Stimulated activated memory B cell treated with anti-CD40 and anti-IgM and Interleukin-4, amounts not matched to agents 10 μg/mL and 1 μg/mL and 100 μg/mL, for 72 hours (primary cell): ENCODE data around the gene BAZ1B.
"Not testable (repeated sequence)": the region's sequence is repeated elsewhere in the genome, so short reads cannot be mapped to it uniquely, and the experiment has no call there.

Experiments
- ATAC-seq: fragments of 150-1000 bp; cut with Tn5 transposase; 2 replicates; pipeline ENCODE4 v1.10.0; 2021
- H3K27ac Mint-ChIP-seq: one replicate; pipeline ENCODE4 v1.8.0; 2022; ENCODE audit warnings: mild to moderate bottlenecking, mixed read lengths
- H3K27me3 Mint-ChIP-seq: one replicate; pipeline ENCODE4 v1.8.0; 2022; ENCODE audit warnings: mixed read lengths
- H3K36me3 Mint-ChIP-seq: one replicate; pipeline ENCODE4 v1.8.0; 2022; ENCODE audit warnings: mixed read lengths
- H3K4me1 Mint-ChIP-seq: one replicate; pipeline ENCODE4 v1.8.0; 2022; ENCODE audit warnings: mixed read lengths
- H3K4me3 Mint-ChIP-seq: one replicate; pipeline ENCODE4 v1.8.0; 2022; ENCODE audit warnings: mild to moderate bottlenecking, moderate library complexity, mixed read lengths
- H3K9me3 Mint-ChIP-seq: one replicate; pipeline ENCODE4 v1.8.0; 2022; ENCODE audit warnings: mixed read lengths

BAZ1B gene, protein sequence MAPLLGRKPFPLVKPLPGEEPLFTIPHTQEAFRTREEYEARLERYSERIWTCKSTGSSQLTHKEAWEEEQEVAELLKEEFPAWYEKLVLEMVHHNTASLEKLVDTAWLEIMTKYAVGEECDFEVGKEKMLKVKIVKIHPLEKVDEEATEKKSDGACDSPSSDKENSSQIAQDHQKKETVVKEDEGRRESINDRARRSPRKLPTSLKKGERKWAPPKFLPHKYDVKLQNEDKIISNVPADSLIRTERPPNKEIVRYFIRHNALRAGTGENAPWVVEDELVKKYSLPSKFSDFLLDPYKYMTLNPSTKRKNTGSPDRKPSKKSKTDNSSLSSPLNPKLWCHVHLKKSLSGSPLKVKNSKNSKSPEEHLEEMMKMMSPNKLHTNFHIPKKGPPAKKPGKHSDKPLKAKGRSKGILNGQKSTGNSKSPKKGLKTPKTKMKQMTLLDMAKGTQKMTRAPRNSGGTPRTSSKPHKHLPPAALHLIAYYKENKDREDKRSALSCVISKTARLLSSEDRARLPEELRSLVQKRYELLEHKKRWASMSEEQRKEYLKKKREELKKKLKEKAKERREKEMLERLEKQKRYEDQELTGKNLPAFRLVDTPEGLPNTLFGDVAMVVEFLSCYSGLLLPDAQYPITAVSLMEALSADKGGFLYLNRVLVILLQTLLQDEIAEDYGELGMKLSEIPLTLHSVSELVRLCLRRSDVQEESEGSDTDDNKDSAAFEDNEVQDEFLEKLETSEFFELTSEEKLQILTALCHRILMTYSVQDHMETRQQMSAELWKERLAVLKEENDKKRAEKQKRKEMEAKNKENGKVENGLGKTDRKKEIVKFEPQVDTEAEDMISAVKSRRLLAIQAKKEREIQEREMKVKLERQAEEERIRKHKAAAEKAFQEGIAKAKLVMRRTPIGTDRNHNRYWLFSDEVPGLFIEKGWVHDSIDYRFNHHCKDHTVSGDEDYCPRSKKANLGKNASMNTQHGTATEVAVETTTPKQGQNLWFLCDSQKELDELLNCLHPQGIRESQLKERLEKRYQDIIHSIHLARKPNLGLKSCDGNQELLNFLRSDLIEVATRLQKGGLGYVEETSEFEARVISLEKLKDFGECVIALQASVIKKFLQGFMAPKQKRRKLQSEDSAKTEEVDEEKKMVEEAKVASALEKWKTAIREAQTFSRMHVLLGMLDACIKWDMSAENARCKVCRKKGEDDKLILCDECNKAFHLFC (N-terminal part only)

GRCh38 chr7:73522105-73522872 lies at the start of gene BAZ1B:
Gene BAZ1B, minus strand, starts transcription at chr7:73522293. Its CDS starts 360 bp downstream, at chr7:73521933.
- Mint-ChIP-seq H3K9me3 (no peaks in the 10 kb centered on the region), H3K27me3 (no peaks in the 10 kb centered on the region), H3K36me3 (peaks cover 21% of the 10 kb centered on the region), H3K4me3 (peak within 1 kb of the TSS; percentile 88), H3K27ac (peak within 1 kb of the TSS; percentile 89), H3K4me1 (peaks cover 69% of the 10 kb centered on the region)
- peak; percentile 98 for ATAC-seq

DNA sequence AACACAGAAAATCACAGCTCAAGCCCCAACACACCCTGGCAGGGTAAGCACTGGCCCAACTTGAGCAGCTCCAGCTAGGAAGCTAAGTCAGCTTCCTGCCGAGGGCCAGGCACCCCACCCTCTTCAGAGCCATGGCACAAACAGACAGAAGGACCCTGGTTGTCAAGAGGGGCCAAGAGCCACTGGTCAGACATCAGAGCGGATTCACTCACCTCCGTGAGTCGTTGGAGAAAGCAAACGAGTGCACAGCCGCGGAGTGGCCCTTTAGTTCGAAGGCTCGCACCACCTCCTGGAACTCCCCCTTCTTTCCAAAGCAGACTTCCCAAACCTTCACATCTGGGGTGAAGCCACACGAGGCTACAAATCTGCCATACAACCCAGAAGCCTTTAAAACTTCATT lies 48.9 kb upstream of the BAZ1B start:
- Mint-ChIP-seq H3K27me3 (no peaks in the 10 kb centered on the region), H3K27ac (no peak overlapping the region), H3K4me1 (peaks cover 9% of the 10 kb centered on the region), H3K4me3 (no peak overlapping the region), H3K36me3 (peaks cover 56% of the 10 kb centered on the region), H3K9me3 (no peaks in the 10 kb centered on the region)
- no peak for ATAC-seq

GRCh38 chr7:73570521-73570920 lies 48.4 kb upstream of the BAZ1B start:
- no peak overlapping the region for H3K4me3 Mint-ChIP-seq
- H3K4me1 Mint-ChIP-seq = peaks cover 13% of the 10 kb centered on the region
- H3K36me3 Mint-ChIP-seq = peaks cover 56% of the 10 kb centered on the region
- H3K27ac Mint-ChIP-seq = no peak overlapping the region
- no peak for ATAC-seq
- H3K27me3 Mint-ChIP-seq = no peaks in the 10 kb centered on the region
- no peaks in the 10 kb centered on the region for H3K9me3 Mint-ChIP-seq

- ATAC-seq = no peak
- H3K27ac Mint-ChIP-seq = no peak overlapping the region
Measured at GRCh38 chr7:73569042-73569608, 47.0 kb upstream of the BAZ1B start.

GRCh38 chr7:73567846-73568685 lies 46.0 kb upstream of the BAZ1B start:
- Mint-ChIP-seq H3K27me3 (no peaks in the 10 kb centered on the region), H3K4me3 (no peak overlapping the region), H3K4me1 (peaks cover 14% of the 10 kb centered on the region), H3K36me3 (peaks cover 34% of the 10 kb centered on the region), H3K27ac (no peak overlapping the region), H3K9me3 (no peaks in the 10 kb centered on the region)
- ATAC-seq = no peak

More at GRCh38 chr7:73569042-73569608, 47.0 kb upstream of the BAZ1B start:
- peaks cover 14% of the 10 kb centered on the region for H3K4me1 Mint-ChIP-seq
- no peaks in the 10 kb centered on the region for H3K9me3 Mint-ChIP-seq
- no peaks in the 10 kb centered on the region for H3K27me3 Mint-ChIP-seq
- peaks cover 45% of the 10 kb centered on the region for H3K36me3 Mint-ChIP-seq
- H3K4me3 Mint-ChIP-seq = no peak overlapping the region

- H3K36me3 Mint-ChIP-seq = peaks cover 25% of the 10 kb centered on the region
- no peak overlapping the region for H3K27ac Mint-ChIP-seq
- H3K4me3 Mint-ChIP-seq = no peak overlapping the region
Measured at GRCh38 chr7:73567140-73567539, 45.0 kb upstream of the BAZ1B start.

GRCh38 chr7:73566431-73566830 lies 44.3 kb upstream of the BAZ1B start:
- not testable (repeated sequence) for H3K9me3 Mint-ChIP-seq, H3K27me3 Mint-ChIP-seq, ATAC-seq
- Mint-ChIP-seq H3K4me1 (peaks cover 14% of the 10 kb centered on the region), H3K4me3 (peak overlapping the region; percentile 11), H3K36me3 (peaks cover 22% of the 10 kb centered on the region), H3K27ac (peak overlapping the region; percentile 51)

More at GRCh38 chr7:73567140-73567539, 45.0 kb upstream of the BAZ1B start:
- no peak for ATAC-seq
- H3K9me3 Mint-ChIP-seq = no peaks in the 10 kb centered on the region
- no peaks in the 10 kb centered on the region for H3K27me3 Mint-ChIP-seq
- H3K4me1 Mint-ChIP-seq = peaks cover 14% of the 10 kb centered on the region

DNA sequence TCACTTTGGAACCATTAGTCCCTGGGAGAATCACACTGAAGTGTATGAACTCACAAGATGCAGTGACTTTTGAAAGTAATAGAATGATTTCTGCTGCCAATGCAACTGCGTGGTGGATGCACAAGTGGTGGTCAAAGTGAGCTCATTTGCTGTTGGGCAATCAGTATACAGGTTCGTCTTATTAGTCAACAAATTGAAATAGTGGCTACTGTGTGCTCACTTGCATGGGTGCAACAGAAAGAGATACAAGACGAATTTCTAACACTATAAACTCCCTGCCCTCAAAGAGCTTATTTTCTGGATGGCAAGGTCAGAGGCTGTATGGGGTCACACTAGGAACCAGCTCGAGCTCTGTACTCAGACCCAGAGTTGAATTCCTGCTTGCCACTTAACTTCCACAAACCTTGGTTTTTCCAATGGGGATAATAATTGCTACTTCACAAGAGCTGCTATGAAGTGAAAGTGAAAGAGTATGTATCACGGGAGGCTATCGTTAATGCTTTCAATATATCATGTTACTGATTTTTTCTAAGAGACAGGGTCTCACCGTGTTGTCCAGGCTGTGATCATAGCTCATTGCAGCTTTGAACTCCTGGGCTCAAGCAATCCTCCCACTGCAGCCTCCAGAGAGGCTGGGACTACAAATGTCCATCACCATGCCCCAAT lies 43.7 kb upstream of the BAZ1B start:
- H3K36me3 Mint-ChIP-seq = peaks cover 19% of the 10 kb centered on the region
- peaks cover 15% of the 10 kb centered on the region for H3K4me1 Mint-ChIP-seq
- no peaks in the 10 kb centered on the region for H3K9me3 Mint-ChIP-seq
- ATAC-seq = no peak
- peak overlapping the region; percentile 51 for H3K27ac Mint-ChIP-seq
- no peaks in the 10 kb centered on the region for H3K27me3 Mint-ChIP-seq
- peak overlapping the region; percentile 11 for H3K4me3 Mint-ChIP-seq

DNA sequence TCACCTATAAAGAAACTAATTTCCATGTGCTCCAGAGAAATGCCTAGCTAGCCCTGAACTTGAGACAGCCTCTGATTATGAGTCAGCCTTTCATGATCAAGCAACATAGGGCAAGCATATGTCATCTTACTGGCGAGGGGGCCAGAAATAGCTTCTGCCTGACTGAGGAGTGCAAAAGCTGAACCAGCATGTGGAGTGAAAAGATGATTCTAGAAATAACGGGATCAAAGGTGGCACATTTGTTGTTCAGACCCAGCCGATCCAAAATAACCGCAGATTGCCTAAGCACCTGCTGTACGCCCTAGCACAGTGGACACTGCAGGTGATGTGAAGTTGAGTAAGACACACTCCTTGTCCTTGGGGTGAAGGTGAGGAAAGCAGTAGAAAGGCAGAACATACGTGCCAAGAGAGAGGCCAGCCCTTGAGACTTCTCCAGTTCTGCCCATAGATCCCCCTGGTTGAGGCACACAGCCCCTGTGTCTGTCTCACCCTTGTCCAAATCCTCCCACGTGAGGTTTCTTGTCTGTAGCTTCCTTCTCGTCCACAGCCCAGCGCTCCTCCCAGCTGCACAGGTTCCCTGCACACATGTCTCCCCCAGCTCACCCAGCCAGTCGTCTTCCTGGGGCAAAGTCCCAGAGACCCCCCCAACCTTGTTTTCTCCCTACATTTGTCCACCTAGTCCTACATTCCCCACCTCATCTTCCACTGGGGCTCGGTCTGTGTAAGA lies 38.2 kb upstream of the BAZ1B start:
- Mint-ChIP-seq H3K4me1 (peaks cover 32% of the 10 kb centered on the region), H3K9me3 (no peaks in the 10 kb centered on the region), H3K27ac (peak overlapping the region; percentile 62), H3K4me3 (no peak overlapping the region), H3K36me3 (no peaks in the 10 kb centered on the region), H3K27me3 (no peaks in the 10 kb centered on the region)
- no peak for ATAC-seq

GRCh38 chr7:73557397-73558257 lies 35.5 kb upstream of the BAZ1B start, which contains the start of gene BCL7B:
Gene BCL7B, minus strand, starts transcription at chr7:73557690. Its CDS starts 112 bp downstream, at chr7:73557578.
- Mint-ChIP-seq H3K4me3 (peak within 1 kb of the TSS; percentile 93), H3K9me3 (no peaks in the 10 kb centered on the region), H3K27me3 (no peaks in the 10 kb centered on the region), H3K4me1 (peaks cover 46% of the 10 kb centered on the region), H3K27ac (peak within 1 kb of the TSS; percentile 96), H3K36me3 (peaks cover 11% of the 10 kb centered on the region)
- peak; percentile 83 for ATAC-seq

- Mint-ChIP-seq H3K27ac (peak overlapping the region; percentile 96), H3K4me3 (peak overlapping the region; percentile 93), H3K27me3 (no peaks in the 10 kb centered on the region), H3K36me3 (peaks cover 14% of the 10 kb centered on the region), H3K4me1 (peaks cover 46% of the 10 kb centered on the region), H3K9me3 (no peaks in the 10 kb centered on the region)
- ATAC-seq = peak; percentile 96
Measured at GRCh38 chr7:73557108-73557396, 35.0 kb upstream of the BAZ1B start.
